Measurements from ENCODE around the gene CARS2.

- TF ChIP-seq CTCF (tag by site-specific recombination; IDR thresholded peaks at IDR 0.05) (no peak), ZNF473 (tag by site-specific recombination; IDR thresholded peaks at IDR 0.05) (no peak), SP2 (tag by site-specific recombination; IDR thresholded peaks at IDR 0.05) (no peak), ZSCAN30 (tag by site-specific recombination; IDR thresholded peaks at IDR 0.05) (no peak), ZNF654 (tag by site-specific recombination; IDR thresholded peaks at IDR 0.05; ENCODE audit: low read depth) (no peak), ZBTB7A (tag by site-specific recombination; IDR thresholded peaks at IDR 0.05; ENCODE audit: low read depth) (no peak), ZNF10 (tag by site-specific recombination; IDR thresholded peaks at IDR 0.05) (no peak), HIC1 (tag by site-specific recombination; IDR thresholded peaks at IDR 0.05) (no peak)
These were observed 98.2 kb downstream of the CARS2 start for GRCh38 chr13:110607675-110608224.

Measured in HEK293 (cell line).